ENCODE measurements around the gene CYP4V2. TPM values are rescaled to one million over a fixed set of nuclear protein-coding genes. Genes with fewer than 3 reads are reported as not detected.

CYP4V2 gene
- total RNA-seq, 1 donor from 2014 or later, result 4.5 TPM

DNA sequence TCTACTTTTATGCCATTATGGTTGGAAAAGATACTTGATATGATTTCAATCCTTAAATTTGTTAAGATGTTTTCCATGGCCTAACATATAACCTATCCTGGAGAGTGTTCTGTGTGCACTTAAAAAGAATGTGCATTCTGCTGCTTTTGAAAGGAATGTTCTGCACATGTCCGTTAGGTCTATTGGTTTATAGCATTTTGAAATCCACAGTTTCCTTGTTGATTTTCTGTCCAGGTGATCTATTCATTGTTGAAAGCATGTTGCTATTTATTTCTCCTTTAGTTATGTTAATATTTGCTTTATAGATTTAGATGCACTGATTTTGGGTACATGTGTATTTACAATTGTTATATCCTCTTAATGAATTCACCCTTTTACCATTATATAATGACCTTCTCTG, 30.3 kb downstream of the CYP4V2 start:
- no peak overlapping the region for H3K4me3 Mint-ChIP-seq
- DNase-seq (ENCODE audit: low spot score in 2 of 2, unreplicated experiment in 2 of 2), result no peak
- H3K9me3 Mint-ChIP-seq, result peaks cover 44% of the 10 kb centered on the region
- H3K36me3 Mint-ChIP-seq, result peaks cover 18% of the 10 kb centered on the region
- no peak overlapping the region for H3K27ac Mint-ChIP-seq
- peaks cover 8% of the 10 kb centered on the region for H3K27me3 Mint-ChIP-seq (ENCODE audit: low read depth)
- peaks cover 8% of the 10 kb centered on the region for H3K4me1 Mint-ChIP-seq
- TF ChIP-seq, protein P1, sequence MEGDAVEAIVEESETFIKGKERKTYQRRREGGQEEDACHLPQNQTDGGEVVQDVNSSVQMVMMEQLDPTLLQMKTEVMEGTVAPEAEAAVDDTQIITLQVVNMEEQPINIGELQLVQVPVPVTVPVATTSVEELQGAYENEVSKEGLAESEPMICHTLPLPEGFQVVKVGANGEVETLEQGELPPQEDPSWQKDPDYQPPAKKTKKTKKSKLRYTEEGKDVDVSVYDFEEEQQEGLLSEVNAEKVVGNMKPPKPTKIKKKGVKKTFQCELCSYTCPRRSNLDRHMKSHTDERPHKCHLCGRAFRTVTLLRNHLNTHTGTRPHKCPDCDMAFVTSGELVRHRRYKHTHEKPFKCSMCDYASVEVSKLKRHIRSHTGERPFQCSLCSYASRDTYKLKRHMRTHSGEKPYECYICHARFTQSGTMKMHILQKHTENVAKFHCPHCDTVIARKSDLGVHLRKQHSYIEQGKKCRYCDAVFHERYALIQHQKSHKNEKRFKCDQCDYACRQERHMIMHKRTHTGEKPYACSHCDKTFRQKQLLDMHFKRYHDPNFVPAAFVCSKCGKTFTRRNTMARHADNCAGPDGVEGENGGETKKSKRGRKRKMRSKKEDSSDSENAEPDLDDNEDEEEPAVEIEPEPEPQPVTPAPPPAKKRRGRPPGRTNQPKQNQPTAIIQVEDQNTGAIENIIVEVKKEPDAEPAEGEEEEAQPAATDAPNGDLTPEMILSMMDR (IDR thresholded peaks at IDR 0.05; ENCODE audit: unreplicated experiment), result no peak

DNA sequence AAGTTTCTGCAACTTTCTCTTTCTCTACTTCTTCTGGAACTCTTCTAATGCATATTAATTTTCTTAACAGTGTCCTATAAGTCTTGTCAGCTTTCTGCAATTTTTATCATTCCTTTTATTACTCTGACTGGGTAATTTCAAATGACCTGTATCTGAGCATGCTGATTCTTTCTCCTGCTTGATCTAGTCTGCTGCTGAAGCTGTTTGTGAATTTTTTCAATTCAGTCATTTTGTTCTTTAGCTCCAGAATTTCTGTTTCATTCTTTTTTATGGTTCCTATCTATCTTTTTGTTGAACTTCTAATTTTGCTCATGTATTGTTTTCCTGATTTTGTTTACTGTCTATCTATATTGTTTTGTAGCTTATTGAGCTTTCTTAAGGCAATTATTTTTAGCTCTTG, 34.5 kb downstream of the CYP4V2 start:
- Mint-ChIP-seq H3K27ac (no peak overlapping the region), H3K4me1 (peaks cover 12% of the 10 kb centered on the region), H3K36me3 (peaks cover 21% of the 10 kb centered on the region), H3K9me3 (peaks cover 49% of the 10 kb centered on the region), H3K27me3 (ENCODE audit: low read depth) (peaks cover 5% of the 10 kb centered on the region), H3K4me3 (no peak overlapping the region)
- no peak for DNase-seq (ENCODE audit: low spot score in 2 of 2, unreplicated experiment in 2 of 2)
- TF ChIP-seq, protein P1 (IDR thresholded peaks at IDR 0.05; ENCODE audit: unreplicated experiment), result no peak

DNA sequence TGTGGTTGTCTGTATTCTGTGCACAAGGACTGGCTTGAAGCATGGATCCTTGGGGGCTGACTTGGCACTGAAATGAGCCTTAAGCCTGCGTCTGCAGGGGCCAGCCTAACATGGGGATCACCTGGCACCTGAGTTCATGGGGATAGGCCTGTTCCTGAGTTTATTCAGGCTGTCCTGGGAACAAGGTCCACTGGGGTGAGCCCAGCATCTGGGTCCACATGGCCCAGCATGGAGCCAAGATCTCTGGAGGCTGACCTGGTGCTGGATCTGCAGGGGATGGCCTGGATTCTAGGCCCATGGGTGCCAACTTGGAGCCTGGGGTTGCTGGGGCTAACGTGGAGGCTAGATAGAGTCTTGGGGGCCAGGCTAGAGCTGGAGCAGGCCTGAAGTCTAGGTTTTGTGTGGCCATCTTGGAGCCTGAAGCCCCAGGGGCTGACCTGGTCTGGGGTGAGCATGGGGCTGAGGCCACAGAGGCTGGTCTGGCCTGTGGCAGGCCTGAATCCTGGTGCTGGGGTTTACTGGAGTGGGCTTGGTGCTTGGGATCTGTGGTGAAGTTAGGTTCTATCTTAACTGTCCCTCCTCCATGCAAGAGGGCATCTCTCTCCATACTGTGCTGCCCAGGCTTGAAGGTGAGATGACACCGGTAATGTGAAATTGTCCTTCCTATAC, 35.3 kb downstream of the CYP4V2 start:
- Mint-ChIP-seq H3K4me1 (peaks cover 12% of the 10 kb centered on the region), H3K4me3 (no peak overlapping the region), H3K36me3 (peaks cover 21% of the 10 kb centered on the region), H3K27ac (no peak overlapping the region), H3K9me3 (peaks cover 42% of the 10 kb centered on the region), H3K27me3 (ENCODE audit: low read depth) (peaks cover 5% of the 10 kb centered on the region)
- DNase-seq (ENCODE audit: low spot score in 2 of 2, unreplicated experiment in 2 of 2), result no peak
- TF ChIP-seq, protein P1 (IDR thresholded peaks at IDR 0.05; ENCODE audit: unreplicated experiment), result no peak

DNA sequence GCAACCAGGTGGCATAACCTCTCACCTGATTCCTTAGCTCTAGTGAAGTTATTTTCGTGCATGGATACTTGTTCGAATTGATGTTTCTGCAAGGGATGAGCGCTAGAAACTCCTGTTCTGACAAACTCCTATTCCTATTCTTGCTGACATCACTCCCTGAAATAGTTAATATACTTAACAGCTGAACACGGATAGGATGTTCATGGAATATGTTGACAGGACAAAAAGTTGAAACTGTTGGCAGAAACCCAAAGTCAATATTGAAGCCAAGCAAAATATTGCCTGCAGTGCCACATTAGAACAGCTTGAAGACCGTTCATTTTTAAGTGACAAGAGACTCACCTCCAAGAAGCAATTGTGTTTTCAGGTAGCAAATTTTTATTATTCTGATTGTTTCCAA, 35.9 kb downstream of the CYP4V2 start, which contains the start of gene KLKB1:
TSS of gene KLKB1 (plus strand) at position 287 of the 400 bp plus-strand sequence. CDS start 689 bp downstream, outside the sequence.
- H3K4me3 Mint-ChIP-seq, result no peak within 1 kb of the TSS
- H3K27me3 Mint-ChIP-seq (ENCODE audit: low read depth), result peaks cover 5% of the 10 kb centered on the region
- no peak for DNase-seq (ENCODE audit: low spot score in 2 of 2, unreplicated experiment in 2 of 2)
- H3K9me3 Mint-ChIP-seq, result peaks cover 37% of the 10 kb centered on the region
- peaks cover 12% of the 10 kb centered on the region for H3K4me1 Mint-ChIP-seq
- H3K27ac Mint-ChIP-seq, result peak within 1 kb of the TSS; percentile 71
- TF ChIP-seq, protein P1 (IDR thresholded peaks at IDR 0.05; ENCODE audit: unreplicated experiment), result no peak
- H3K36me3 Mint-ChIP-seq, result peaks cover 21% of the 10 kb centered on the region

DNA sequence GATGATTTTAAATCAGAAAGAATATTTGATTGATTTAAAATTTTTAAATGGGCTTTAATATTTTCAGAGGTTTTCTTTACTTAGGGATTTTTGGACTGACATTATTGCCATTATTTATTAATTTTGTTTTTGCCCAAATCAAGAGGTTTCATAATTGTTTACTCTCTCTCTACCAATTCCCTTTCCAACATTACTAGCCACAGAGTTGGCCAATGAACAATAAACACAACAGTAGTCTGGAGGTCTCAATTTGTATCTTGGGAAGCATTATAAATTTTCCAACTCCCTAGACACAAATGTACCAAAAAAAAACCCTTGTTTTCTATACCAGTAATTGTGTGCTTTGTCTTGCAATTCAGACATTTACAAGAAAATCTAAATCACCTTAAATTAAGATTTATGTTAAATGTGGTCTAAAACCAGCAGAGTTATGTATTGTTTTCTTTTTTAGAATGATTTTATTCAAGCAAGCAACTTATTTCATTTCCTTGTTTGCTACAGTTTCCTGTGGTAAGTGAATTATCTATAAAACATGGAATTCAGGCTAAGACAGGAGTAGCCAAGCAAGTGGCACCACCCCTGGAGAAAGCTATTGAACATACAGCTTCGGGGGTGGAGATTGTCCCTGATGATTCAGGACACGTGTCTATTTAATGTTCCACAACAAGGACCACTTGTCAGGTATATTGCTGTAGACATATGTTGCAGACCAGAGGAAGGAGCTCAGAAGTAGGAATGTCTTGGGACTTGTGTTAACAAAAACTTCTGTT, 36.6 kb downstream of the CYP4V2 start:
- Mint-ChIP-seq H3K27me3 (ENCODE audit: low read depth) (peaks cover 5% of the 10 kb centered on the region), H3K4me1 (peaks cover 12% of the 10 kb centered on the region), H3K27ac (peak overlapping the region; percentile 71), H3K4me3 (no peak overlapping the region), H3K36me3 (peaks cover 21% of the 10 kb centered on the region), H3K9me3 (peaks cover 30% of the 10 kb centered on the region)
- DNase-seq (ENCODE audit: low spot score in 2 of 2, unreplicated experiment in 2 of 2), result no peak
- TF ChIP-seq, protein P1 (IDR thresholded peaks at IDR 0.05; ENCODE audit: unreplicated experiment), result no peak

Measured in mesothelial cell of epicardium (in vitro differentiated cells).